Esophagus squamous epithelium (tissue), 5 donors: Measurements from ENCODE around the gene KIAA0753. TPM values are rescaled to one million over a fixed set of nuclear protein-coding genes. Genes with fewer than 3 reads are reported as not detected.

Experiments
- DNase-seq: peaks from one replicate; lab custom pipeline; 2025; lab: John Stamatoyannopoulos, UW
- H3K27ac ChIP-seq, 4 donors: fragments of 200-600 bp; sonication (generic); one replicate each; pipeline ENCODE4 v1.5.1; 2016 to 2019; ENCODE audit warnings: mild to moderate bottlenecking in 1 of 4
- H3K27me3 ChIP-seq, 4 donors: fragments of 200-600 bp; sonication (generic); 1 replicate in 3 of 4; 2 replicates in 1 of 4; pipeline versions ENCODE4 v1.5.1 to v1.6.0; 2017 to 2021; ENCODE audit warnings: antibody characterized with exemption in 1 of 4
- H3K36me3 ChIP-seq, 3 donors: fragments of 200-600 bp; sonication (generic); one replicate each; pipeline ENCODE4 v1.5.1; 2016 to 2019
- H3K4me1 ChIP-seq, 3 donors: fragments of 200-600 bp; sonication (generic); one replicate each; pipeline ENCODE4 v1.5.1; 2017 to 2019
- H3K4me3 ChIP-seq, 4 donors: fragments of 200-600 bp; sonication (generic); 1 replicate in 3 of 4; 2 replicates in 1 of 4; pipeline ENCODE4 v1.5.1; 2016 to 2019; ENCODE audit warnings: mild to moderate bottlenecking in 2 of 4, moderate library complexity in 1 of 4
- H3K9me3 ChIP-seq, 3 donors: fragments of 200-600 bp; sonication (generic); one replicate each; pipeline ENCODE4 v1.5.1; 2016 to 2019
- POLR2A ChIP-seq, 4 donors: fragments of 450-650 bp; IDR thresholded peaks; one replicate each; pipeline ENCODE4 v1.6.1; 2017; ENCODE audit warnings: antibody characterized with exemption in 4 of 4, mild to moderate bottlenecking in 4 of 4, moderate library complexity in 3 of 4
- WGBS, 2 donors: methylation state at CpG; one replicate each; pipeline ENCODE4 v1.1.5; 2018; 5-methylcytosine and 5-hydroxymethylcytosine counted together
- intact Hi-C: fragments of 100-400 bp; cut with DNase I; formaldehyde crosslinking; loops from one replicate; pipeline ENCODE4 v1.15.0; 2022
- total RNA-seq, 4 donors: library from RNA; depleted of rRNA; stranded (reverse); fragments of >200 nt; gene quantifications; one replicate each; pipeline ENCODE4 v1.1.0, GENCODE V29; 2016
- TF ChIP-seq, protein P1 (sequence below), 6 experiments: fragments of 450-650 bp in 4 of 6; fragments of 200-600 bp in 2 of 6; sonication (generic) in 2 of 6; IDR thresholded peaks; one replicate each; pipeline ENCODE4 v1.5.1; 2016 to 2019; ENCODE audit warnings: antibody characterized with exemption in 6 of 6, mild to moderate bottlenecking in 4 of 6, moderate library complexity in 4 of 6
- donor health status: DM: yes; HTN: yes; CAD: no.

Gene KIAA0753
- total RNA-seq, 4 donors from 2014 or later, result 8.1 to 17.4 (median 11.4) TPM

DNA sequence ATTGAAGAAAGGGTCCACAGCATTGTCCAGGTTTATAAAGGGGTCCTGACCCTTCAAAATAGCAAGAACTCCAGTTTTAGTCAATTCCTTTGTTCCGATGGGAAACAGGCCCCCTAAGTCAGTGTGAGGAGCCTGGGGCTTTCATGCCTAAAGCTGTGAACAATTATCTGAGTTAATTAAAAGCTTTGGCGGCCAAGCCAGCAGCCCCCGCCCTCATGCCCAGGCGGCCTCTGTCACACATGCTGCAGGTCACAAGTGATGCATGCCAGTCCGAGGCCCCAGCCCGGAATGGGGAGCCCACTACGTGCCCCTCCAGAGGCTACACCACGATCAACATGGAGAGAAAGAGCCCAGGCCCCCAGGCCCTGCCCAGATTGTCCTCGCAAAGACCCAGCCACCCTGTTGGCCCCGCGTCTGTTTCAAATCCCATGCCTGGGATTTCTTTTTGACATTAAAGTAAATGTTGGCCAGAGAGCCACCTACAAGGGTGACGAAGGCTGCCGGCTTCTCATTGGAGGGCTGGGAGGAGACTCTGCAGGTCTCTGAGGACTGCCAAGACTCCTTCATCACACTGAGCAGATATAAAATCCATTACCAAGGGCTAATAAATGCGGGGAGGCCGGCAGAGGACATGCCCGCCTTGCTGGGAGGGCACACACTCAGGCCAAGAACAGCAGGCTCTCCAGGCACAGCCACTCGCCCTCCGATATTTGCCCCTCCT lies 69.6 kb downstream of the KIAA0753 start:
- no peaks in the 10 kb centered on the region for H3K36me3 ChIP-seq
- no peak overlapping the region for H3K4me3 ChIP-seq
- TF ChIP-seq POLR2A (IDR thresholded peaks at IDR 0.05), result no peak
- TF ChIP-seq, protein P1, sequence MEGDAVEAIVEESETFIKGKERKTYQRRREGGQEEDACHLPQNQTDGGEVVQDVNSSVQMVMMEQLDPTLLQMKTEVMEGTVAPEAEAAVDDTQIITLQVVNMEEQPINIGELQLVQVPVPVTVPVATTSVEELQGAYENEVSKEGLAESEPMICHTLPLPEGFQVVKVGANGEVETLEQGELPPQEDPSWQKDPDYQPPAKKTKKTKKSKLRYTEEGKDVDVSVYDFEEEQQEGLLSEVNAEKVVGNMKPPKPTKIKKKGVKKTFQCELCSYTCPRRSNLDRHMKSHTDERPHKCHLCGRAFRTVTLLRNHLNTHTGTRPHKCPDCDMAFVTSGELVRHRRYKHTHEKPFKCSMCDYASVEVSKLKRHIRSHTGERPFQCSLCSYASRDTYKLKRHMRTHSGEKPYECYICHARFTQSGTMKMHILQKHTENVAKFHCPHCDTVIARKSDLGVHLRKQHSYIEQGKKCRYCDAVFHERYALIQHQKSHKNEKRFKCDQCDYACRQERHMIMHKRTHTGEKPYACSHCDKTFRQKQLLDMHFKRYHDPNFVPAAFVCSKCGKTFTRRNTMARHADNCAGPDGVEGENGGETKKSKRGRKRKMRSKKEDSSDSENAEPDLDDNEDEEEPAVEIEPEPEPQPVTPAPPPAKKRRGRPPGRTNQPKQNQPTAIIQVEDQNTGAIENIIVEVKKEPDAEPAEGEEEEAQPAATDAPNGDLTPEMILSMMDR (IDR thresholded peaks at IDR 0.05), result no peak
- DNase-seq, result no peak
- peaks cover 14 to 52% (median 22%) of the 10 kb centered on the region in 3 donors for H3K4me1 ChIP-seq
- no peaks in the 10 kb centered on the region for H3K9me3 ChIP-seq
- intact Hi-C loops, result no loop called here
- 81 to 85% methylated on average over 10 to 12 of the region's 18 CpGs for WGBS, 2 donors
- no peak overlapping the region for H3K27ac ChIP-seq
- no peaks in the 10 kb centered on the region for H3K27me3 ChIP-seq

DNA sequence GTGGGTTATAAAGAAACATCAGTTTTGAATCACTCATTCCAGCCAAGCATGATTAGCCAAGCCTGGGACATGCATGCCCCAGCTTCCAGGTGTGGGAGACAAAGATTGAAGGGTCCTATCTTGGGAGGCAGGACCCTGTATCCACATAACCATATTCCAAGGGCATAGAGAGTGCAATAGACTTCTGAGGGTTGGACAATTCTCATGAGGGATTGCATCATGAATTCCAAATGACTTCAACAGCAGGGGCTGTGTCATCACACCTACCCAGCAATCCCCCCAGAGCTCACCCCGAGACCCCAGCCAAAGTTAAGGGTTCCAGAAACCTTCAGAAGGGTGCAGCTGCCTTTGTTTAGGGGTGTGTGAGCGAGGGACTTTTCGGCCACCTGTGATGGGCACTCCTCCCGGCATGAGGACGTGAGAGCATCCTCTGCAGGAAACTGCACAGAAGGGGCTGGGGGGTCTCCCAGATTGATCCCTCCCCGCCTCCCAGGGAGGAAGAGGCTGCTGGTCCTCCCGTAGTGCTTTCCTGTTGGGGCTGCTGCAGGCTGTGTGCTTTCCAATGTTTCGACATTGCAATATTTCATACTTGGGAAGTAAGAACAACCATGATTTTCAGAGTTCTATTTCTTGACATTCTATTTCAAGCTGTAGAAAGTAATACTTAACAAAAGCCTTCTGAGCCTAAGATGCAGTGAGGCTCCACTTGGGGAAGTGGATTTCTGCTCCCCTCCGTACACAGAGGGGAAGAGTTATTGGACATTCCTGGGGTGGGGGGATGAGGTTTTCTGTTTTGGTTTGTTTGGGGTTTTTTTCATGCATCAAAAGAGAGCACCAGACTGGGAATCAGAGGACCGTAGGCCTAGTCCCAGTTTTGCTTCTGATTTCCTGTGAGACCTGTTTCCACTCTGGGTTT lies 70.9 kb downstream of the KIAA0753 start:
- no peak for DNase-seq
- WGBS, 2 donors, result 57 to 61% methylated on average over 5 to 6 of the region's 10 CpGs
- intact Hi-C loops, result no loop called here
- Histone ChIP-seq H3K9me3 (no peaks in the 10 kb centered on the region), H3K27me3 (no peaks in the 10 kb centered on the region), H3K27ac (no peak overlapping the region), H3K4me1 (peaks cover 1 to 39% (median 9%) of the 10 kb centered on the region in 3 donors), H3K36me3 (no peaks in the 10 kb centered on the region), H3K4me3 (no peak overlapping the region)
- TF ChIP-seq POLR2A (IDR thresholded peaks at IDR 0.05), result no peak
- TF ChIP-seq, protein P1 (IDR thresholded peaks at IDR 0.05), result no peak

DNA sequence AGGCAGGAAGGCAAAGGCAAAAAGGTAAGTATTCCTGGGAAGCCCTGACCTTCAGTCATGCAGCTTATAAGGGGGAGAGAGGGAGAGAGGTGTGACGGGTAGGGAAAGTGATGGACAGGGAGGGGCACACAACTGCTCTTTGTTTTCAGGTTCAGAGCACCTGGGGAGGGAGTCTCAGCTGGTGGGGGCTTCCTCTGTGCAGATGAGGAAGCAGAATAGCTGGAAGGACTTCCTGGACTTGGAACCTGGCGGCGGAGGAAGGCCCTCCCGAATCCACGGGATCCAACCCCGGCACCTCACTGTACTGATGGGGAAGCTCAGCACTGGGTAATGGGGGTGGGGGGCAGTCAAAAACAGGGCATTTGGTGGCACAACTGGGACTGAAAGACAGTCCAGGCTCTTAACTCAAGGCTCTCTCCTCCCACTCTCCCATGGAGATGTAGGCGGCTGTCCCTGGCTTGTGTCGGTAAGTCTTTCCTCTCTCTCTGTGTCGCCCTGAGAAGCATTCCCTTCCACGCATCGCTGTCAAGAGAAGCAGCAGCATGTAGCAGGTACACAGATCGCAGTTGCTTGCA lies 72.2 kb downstream of the KIAA0753 start:
- Histone ChIP-seq H3K36me3 (no peaks in the 10 kb centered on the region), H3K27me3 (no peaks in the 10 kb centered on the region), H3K27ac (peak overlapping the region; percentile 11 to 84 (median 68)), H3K4me1 (peaks cover 0 to 34% (median 8%) of the 10 kb centered on the region in 3 donors), H3K4me3 (peak overlapping the region in 1 of 4 donors; percentile 2), H3K9me3 (no peaks in the 10 kb centered on the region)
- TF ChIP-seq, protein P1 (IDR thresholded peaks at IDR 0.05), result no peak
- no peak for TF ChIP-seq POLR2A (IDR thresholded peaks at IDR 0.05)
- intact Hi-C loops, result no loop called here
- DNase-seq, result no peak
- WGBS, 2 donors, result 56 to 60% methylated on average over 8 to 9 of the region's 12 CpGs

DNA sequence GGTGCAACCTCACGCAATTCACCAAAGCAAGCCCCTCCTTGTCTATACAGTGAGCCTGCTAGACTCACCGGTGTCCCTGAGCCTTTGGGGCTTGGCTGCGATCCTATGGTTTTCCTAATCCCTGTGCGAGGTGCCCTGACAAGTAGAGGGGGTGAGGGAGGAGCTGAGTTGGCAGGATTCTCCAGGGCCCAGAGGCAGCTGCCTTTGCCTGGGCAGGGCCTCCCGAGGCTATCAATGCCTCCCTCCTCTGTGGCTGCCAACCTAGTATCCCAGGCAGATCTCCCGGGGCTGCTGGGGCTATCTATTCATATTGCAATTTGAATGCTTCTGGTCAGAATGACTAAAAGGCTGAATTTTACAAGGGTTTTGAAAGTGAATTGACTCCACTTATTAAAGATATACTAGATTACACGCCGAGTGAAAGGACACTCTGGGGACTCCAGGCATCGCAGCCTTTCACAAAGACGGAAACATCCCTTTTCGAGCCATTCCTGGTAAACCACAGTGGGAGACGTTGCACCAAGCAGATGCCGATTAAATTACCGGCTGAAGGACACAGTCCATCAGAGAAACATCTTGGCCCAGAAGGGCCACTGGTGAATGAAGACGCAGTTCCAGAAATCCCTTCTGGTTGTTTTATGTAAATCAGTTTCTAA lies 72.9 kb downstream of the KIAA0753 start:
- Histone ChIP-seq H3K4me1 (peaks cover 0 to 34% (median 8%) of the 10 kb centered on the region in 3 donors), H3K27me3 (no peaks in the 10 kb centered on the region), H3K9me3 (no peaks in the 10 kb centered on the region), H3K4me3 (peak overlapping the region in 1 of 4 donors; percentile 13), H3K36me3 (no peaks in the 10 kb centered on the region), H3K27ac (peak overlapping the region; percentile 11 to 84 (median 68))
- TF ChIP-seq, protein P1 (IDR thresholded peaks at IDR 0.05), result no peak
- TF ChIP-seq POLR2A (IDR thresholded peaks at IDR 0.05), result no peak
- DNase-seq, result no peak
- intact Hi-C loops, result no loop called here
- 43 to 45% methylated on average over 7 to 13 of the region's 15 CpGs for WGBS, 2 donors
